T1000 (cell line): ENCODE results near the gene CACNA2D3.

Experiments used
- DNase-seq: peaks from one replicate; lab custom pipeline; 2025; ENCODE audit warnings: mixed read lengths; lab: John Stamatoyannopoulos, UW

CACNA2D3 gene

GRCh38 chr3:54676087-54676486, 553.7 kb downstream of the CACNA2D3 start:
- no peak for DNase-seq

GRCh38 chr3:54681706-54682105, 559.4 kb downstream of the CACNA2D3 start:
- no peak for DNase-seq

GRCh38 chr3:54685213-54685612, 562.9 kb downstream of the CACNA2D3 start:
- no peak for DNase-seq

GRCh38 chr3:54691289-54691771, 569.0 kb downstream of the CACNA2D3 start:
- no peak for DNase-seq

GRCh38 chr3:54696313-54696712, 574.0 kb downstream of the CACNA2D3 start:
- DNase-seq, result no peak

GRCh38 chr3:54698054-54698453, 575.7 kb downstream of the CACNA2D3 start:
- DNase-seq, result no peak

- DNase-seq, result no peak
Measured at GRCh38 chr3:54703923-54704322, 581.6 kb downstream of the CACNA2D3 start.

- DNase-seq, result no peak
Measured at GRCh38 chr3:54705730-54706129, 583.4 kb downstream of the CACNA2D3 start.

GRCh38 chr3:54706738-54707137, 584.4 kb downstream of the CACNA2D3 start:
- no peak for DNase-seq

GRCh38 chr3:54709785-54710184, 587.4 kb downstream of the CACNA2D3 start:
- DNase-seq, result no peak

GRCh38 chr3:54710954-54711353, 588.6 kb downstream of the CACNA2D3 start:
- DNase-seq, result no peak

- no peak for DNase-seq
Measured at GRCh38 chr3:54712539-54712938, 590.2 kb downstream of the CACNA2D3 start.

GRCh38 chr3:54713031-54713430, 590.7 kb downstream of the CACNA2D3 start:
- no peak for DNase-seq

GRCh38 chr3:54713455-54713854, 591.1 kb downstream of the CACNA2D3 start:
- no peak for DNase-seq

- DNase-seq, result no peak
Measured at GRCh38 chr3:54714035-54714434, 591.7 kb downstream of the CACNA2D3 start.

- no peak for DNase-seq
Measured at GRCh38 chr3:54717506-54717905, 595.2 kb downstream of the CACNA2D3 start.

- no peak for DNase-seq
Measured at GRCh38 chr3:54719914-54720313, 597.6 kb downstream of the CACNA2D3 start.

- DNase-seq, result no peak
Measured at GRCh38 chr3:54720604-54721003, 598.3 kb downstream of the CACNA2D3 start.

GRCh38 chr3:54731732-54732445, 609.5 kb downstream of the CACNA2D3 start:
- no peak for DNase-seq

GRCh38 chr3:54733106-54734006, 611.0 kb downstream of the CACNA2D3 start:
- no peak for DNase-seq

GRCh38 chr3:54736459-54736858, 614.1 kb downstream of the CACNA2D3 start:
- no peak for DNase-seq

GRCh38 chr3:54743755-54744154, 621.4 kb downstream of the CACNA2D3 start:
- no peak for DNase-seq

- no peak for DNase-seq
Measured at GRCh38 chr3:54744291-54744690, 621.9 kb downstream of the CACNA2D3 start.
